GM13976 (cell line): ENCODE results near the gene CCDC57.

Source experiments
- DNase-seq: peaks from one replicate; pipeline ENCODE4 v3.0.0; 2012; ENCODE audit warnings: low spot score
- CTCF ChIP-seq: IDR thresholded peaks from 2 replicates; pipeline ENCODE4 v1.5.1; 2012; ENCODE audit warnings: borderline replicate concordance, mild to moderate bottlenecking; ENCODE audit not compliant: insufficient read depth; ENCODE audit errors: extremely low read depth, missing control alignments, control extremely low read depth
- in situ Hi-C: fragments of 300-500 bp; cut with MboI; formaldehyde crosslinking; loops from one replicate; pipeline ENCODE4 v1.12.0; 2022; ENCODE audit warnings: low sequenced_read_pairs, mixed read lengths, inconsistent platforms; ENCODE audit not compliant: unreplicated experiment

Gene CCDC57

GRCh38 chr17:82105417-82105881 is 107.2 kb downstream of the CCDC57 start:
- no peak for DNase-seq
- in situ Hi-C loops = no loop called here
- no peak for TF ChIP-seq CTCF

- no peak for DNase-seq
- no peak for TF ChIP-seq CTCF
- in situ Hi-C loops = no loop called here
Measured at GRCh38 chr17:82104797-82105416, 107.7 kb downstream of the CCDC57 start.

- no peak for DNase-seq
- TF ChIP-seq CTCF = no peak
- in situ Hi-C loops = no loop called here
Measured at GRCh38 chr17:82103553-82104451, 108.8 kb downstream of the CCDC57 start.

- TF ChIP-seq CTCF = no peak
- no peak for DNase-seq
- in situ Hi-C loops = no loop called here
Measured at GRCh38 chr17:82101767-82102679, 110.6 kb downstream of the CCDC57 start.

- DNase-seq = no peak
- TF ChIP-seq CTCF = no peak
- in situ Hi-C loops = no loop called here
Measured at GRCh38 chr17:82101301-82101715, 111.3 kb downstream of the CCDC57 start.

GRCh38 chr17:82100502-82101298 is 111.9 kb downstream of the CCDC57 start:
- no peak for DNase-seq
- TF ChIP-seq CTCF = no peak
- in situ Hi-C loops = no loop called here
